HCT116 (cell line): Measurements from ENCODE around the gene ECM1. TPM values are rescaled to one million over a fixed set of nuclear protein-coding genes. Genes with fewer than 3 reads are reported as not detected.

Experiments
- ATAC-seq: fragments of 200-7000 bp; cut with Tn5 transposase; 2 replicates; pipeline ENCODE4 v1.9.1; 2020; ENCODE audit warnings: mild to moderate bottlenecking, moderate library complexity
- BruUV-seq: library from RNA; stranded (reverse); fragments of 400-500 nt; replicated peaks from 2 replicates; lab custom pipeline; 2021; lab: Mats Ljungman, UMichigan
- CTCF ChIA-PET: fragments of 300-600 bp; sonication (Branson Sonifier 250); formaldehyde crosslinking; loops from one replicate; lab custom pipeline; 2021; ENCODE audit warnings: antibody characterized with exemption; lab: Charles Lee
- POLR2A ChIA-PET: fragments of 300-600, 350-600 bp; sonication (Branson Sonifier 250); formaldehyde crosslinking; loops from one replicate; lab custom pipeline; 2021; ENCODE audit warnings: antibody characterized with exemption; lab: Charles Lee
- RAD21 ChIA-PET, 2 experiments: fragments of 300-600 bp; sonication (Branson Sonifier 250); formaldehyde crosslinking; loops; one replicate each; lab custom pipeline; 2023; ENCODE audit warnings: low total read pairs in 2 of 2; ENCODE audit not compliant: uncharacterized antibody in 2 of 2, unreplicated experiment in 2 of 2, low non-redundant PET in 1 of 2; lab: Charles Lee
- DNase-seq: peaks from one replicate; pipeline ENCODE4 v3.0.0-alpha.2; 2010; ENCODE audit warnings: low read depth, low spot score
- H2AFZ ChIP-seq: fragments of 200-600 bp; shearing (Covaris generic), sonication (generic); 2 replicates; pipeline ENCODE4 v1.6.1; 2017; ENCODE audit warnings: low read depth, mixed run types, mixed read lengths, antibody characterized with exemption, low read length; ENCODE audit not compliant: poor library complexity, severe bottlenecking
- H3K27ac ChIP-seq: 2 replicates; pipeline ENCODE4 v1.5.1; 2012; ENCODE audit warnings: low read depth, low read length
- H3K27me3 ChIP-seq: fragments of 200-600 bp; sonication (generic); 2 replicates; pipeline ENCODE4 v1.6.1; 2016; ENCODE audit warnings: mixed run types, low read length, mixed read lengths; ENCODE audit not compliant: insufficient read depth
- H3K36me3 ChIP-seq, 2 experiments: fragments of 200-500 bp in 1 of 2; fragments of 200-600 bp in 1 of 2; sonication (Bioruptor generic) in 1 of 2; sonication (generic) in 1 of 2; 2 replicates each; pipeline versions ENCODE4 v1.5.1 to v1.6.1; 2014 to 2016; ENCODE audit warnings: low read length in 2 of 2, inconsistent platforms in 1 of 2, mixed read lengths in 1 of 2, mixed run types in 1 of 2; ENCODE audit not compliant: insufficient read depth in 2 of 2, control insufficient read depth in 1 of 2
- H3K4me1 ChIP-seq, 2 experiments: fragments of 200-600 bp in 1 of 2; sonication (generic) in 1 of 2; 2 replicates each; pipeline versions ENCODE4 v1.5.1 to v1.6.1; 2012 to 2017; ENCODE audit warnings: low read length in 2 of 2, inconsistent platforms in 1 of 2, mild to moderate bottlenecking in 1 of 2, mixed read lengths in 1 of 2, mixed run types in 1 of 2, moderate library complexity in 1 of 2; ENCODE audit not compliant: insufficient read depth in 2 of 2, control insufficient read depth in 1 of 2
- H3K4me2 ChIP-seq: fragments of 200-600 bp; sonication (generic); 2 replicates; pipeline ENCODE4 v1.6.1; 2017; ENCODE audit warnings: mixed run types, low read length, mixed read lengths
- H3K4me3 ChIP-seq, 2 experiments: fragments of 200-600 bp in 1 of 2; sonication (generic) in 1 of 2; replicated peaks in 1 of 2; 2 replicates each; pipeline ENCODE4 v1.5.1; 2011 to 2016; ENCODE audit warnings: low read length in 2 of 2, control low read depth in 1 of 2, low read depth in 1 of 2, mild to moderate bottlenecking in 1 of 2, mixed read lengths in 1 of 2, mixed run types in 1 of 2
- H3K79me2 ChIP-seq: fragments of 200-600 bp; sonication (generic); 2 replicates; pipeline ENCODE4 v1.6.1; 2017; ENCODE audit warnings: mild to moderate bottlenecking, mixed run types, low read length, moderate library complexity, mixed read lengths; ENCODE audit not compliant: insufficient read depth
- H3K9ac ChIP-seq: fragments of 200-600 bp; sonication (generic); 2 replicates; pipeline ENCODE4 v1.6.1; 2016; ENCODE audit warnings: low read length, mixed read lengths
- H3K9me2 ChIP-seq: fragments of 200-600 bp; sonication (generic), shearing (Covaris generic); 2 replicates; pipeline ENCODE4 v1.6.1; 2017; ENCODE audit warnings: mixed run types, mild to moderate bottlenecking, moderate library complexity; ENCODE audit not compliant: insufficient read depth
- H3K9me3 ChIP-seq, 2 experiments: fragments of 200-500 bp in 1 of 2; fragments of 200-600 bp in 1 of 2; sonication (Bioruptor generic) in 1 of 2; sonication (generic) in 1 of 2; 2 replicates each; pipeline ENCODE4 v1.6.1; 2014 to 2017; ENCODE audit warnings: low read length in 2 of 2, mixed read lengths in 2 of 2, inconsistent platforms in 1 of 2, low read depth in 1 of 2, mild to moderate bottlenecking in 1 of 2, mixed run types in 1 of 2, moderate library complexity in 1 of 2; ENCODE audit not compliant: control insufficient read depth in 1 of 2, insufficient read depth in 1 of 2
- H4K20me1 ChIP-seq: fragments of 200-600 bp; sonication (generic), shearing (Covaris generic); 2 replicates; pipeline ENCODE4 v1.6.1; 2017; ENCODE audit warnings: mixed run types, mild to moderate bottlenecking, moderate library complexity; ENCODE audit not compliant: insufficient read depth
- ELF1 ChIP-seq: IDR thresholded peaks from 2 replicates; pipeline ENCODE4 v1.6.1; 2012; ENCODE audit warnings: low read depth, borderline replicate concordance
- EZH2 ChIP-seq: fragments of 200-600 bp; sonication (generic); IDR thresholded peaks from 2 replicates; pipeline ENCODE4 v1.6.1; 2017; ENCODE audit warnings: antibody characterized with exemption, mixed run types
- POLR2A ChIP-seq: IDR thresholded peaks from 2 replicates; pipeline ENCODE4 v1.7.0; 2011; ENCODE audit warnings: borderline replicate concordance; ENCODE audit not compliant: insufficient read depth, insufficient read length; ENCODE audit errors: extremely low read depth
- POLR2AphosphoS5 ChIP-seq: IDR thresholded peaks from 2 replicates; pipeline ENCODE4 v1.6.1; 2011; ENCODE audit warnings: mild to moderate bottlenecking, low read depth, low read length, moderate library complexity
- SRF ChIP-seq: IDR thresholded peaks from 2 replicates; pipeline ENCODE4 v1.6.1; 2012; ENCODE audit warnings: low read depth
- TCF7L2 ChIP-seq: IDR thresholded peaks from 2 replicates; pipeline ENCODE4 v1.7.0; 2011; ENCODE audit warnings: borderline replicate concordance, inconsistent platforms; ENCODE audit not compliant: insufficient read depth, insufficient read length; ENCODE audit errors: extremely low read depth
- ZFX ChIP-seq: fragments of 450-650 bp; IDR thresholded peaks from 2 replicates; pipeline ENCODE4 v1.6.1; 2017
- intact Hi-C: fragments of 100-400 bp; cut with micrococcal nuclease; formaldehyde crosslinking; loops from 2 replicates; pipeline ENCODE4 v1.10.0; 2022
- total RNA-seq: library from RNA; stranded (reverse); gene quantifications from one replicate; pipeline ENCODE4 v1.2.1, GENCODE V29; 2021; ENCODE audit not compliant: unreplicated experiment
- TF ChIP-seq, protein P1 (sequence below), 3 experiments: fragments of 200-600 bp in 1 of 3; sonication (generic) in 1 of 3; IDR thresholded peaks in 2 of 3; conservative IDR thresholded peaks in 1 of 3; 2 replicates each; pipeline ENCODE4 v1.5.1; 2012 to 2017; ENCODE audit warnings: low read depth in 2 of 3, low read length in 2 of 3, antibody characterized with exemption in 1 of 3, borderline replicate concordance in 1 of 3, control low read depth in 1 of 3, mild to moderate bottlenecking in 1 of 3, mixed read lengths in 1 of 3, mixed run types in 1 of 3, moderate library complexity in 1 of 3; ENCODE audit not compliant: insufficient read depth in 1 of 3
- TF ChIP-seq, protein P2 (sequence below): IDR thresholded peaks from 2 replicates; pipeline ENCODE4 v1.6.1; 2012

ECM1 gene
- total RNA-seq, 1 experiment from 2014 or later = 2.0 TPM

DNA sequence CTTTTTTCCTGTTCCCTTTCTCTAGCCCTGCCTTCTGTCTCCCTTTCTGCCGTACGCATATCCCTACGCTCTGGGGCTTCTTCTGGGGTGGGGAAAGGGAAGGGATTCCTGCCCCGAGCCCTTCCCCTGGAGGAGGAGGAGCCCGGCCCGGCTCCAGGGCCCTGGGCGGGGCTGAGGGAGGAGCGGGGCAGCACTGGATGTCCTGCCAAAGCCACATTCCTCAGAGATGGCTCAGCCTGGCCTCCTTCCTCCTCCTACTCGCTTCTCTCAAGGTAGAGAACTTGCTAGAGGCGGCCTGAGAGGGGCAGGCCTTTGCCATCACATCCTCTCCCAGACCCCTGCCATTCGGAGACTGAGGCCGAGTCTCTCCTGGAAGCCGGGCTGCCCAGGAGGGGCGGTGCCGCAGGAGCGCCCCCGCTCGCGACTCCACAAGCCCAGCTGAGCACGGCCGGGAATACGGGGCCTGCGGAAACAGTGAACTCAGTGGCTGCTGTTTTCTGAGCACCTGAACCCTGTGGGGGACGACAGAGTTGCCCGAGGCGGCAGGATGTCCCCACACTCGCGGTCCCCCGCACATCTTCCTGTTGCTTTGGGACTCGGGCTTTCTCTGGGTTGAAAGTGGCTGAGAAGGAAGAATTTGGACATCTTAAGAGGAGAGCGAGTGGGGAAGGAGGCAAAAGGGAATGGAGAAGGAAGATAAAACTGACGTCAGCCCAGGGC is 53.5 kb downstream of the ECM1 start:
- ATAC-seq (peak; percentile 87), DNase-seq (peak; percentile 94)
- Histone ChIP-seq H3K4me1 (peaks cover 42 to 55% of the 10 kb centered on the region in 2 experiments), H3K27me3 (no peaks in the 10 kb centered on the region), H3K9me3 (no peaks in the 10 kb centered on the region), H3K79me2 (peaks cover 6% of the 10 kb centered on the region), H3K4me2 (peak overlapping the region; percentile 99), H2AFZ (no peak overlapping the region), H3K36me3 (no peaks in the 10 kb centered on the region), H3K4me3 (peak overlapping the region; percentile 51 to 68), H4K20me1 (no peaks in the 10 kb centered on the region), H3K9ac (peak overlapping the region; percentile 85), H3K9me2 (no peaks in the 10 kb centered on the region), H3K27ac (peak overlapping the region; percentile 95)
- TF ChIP-seq ZFX = peak; percentile 65; the same call in 1 of the 2 replicates
- no peak for TF ChIP-seq SRF
- TF ChIP-seq POLR2A = peak; percentile 52
- TF ChIP-seq POLR2AphosphoS5 = peak; percentile 76
- TF ChIP-seq EZH2 = no peak
- TSS peak; percentile 91 for BruUV-seq
- ChIA-PET RAD21 (no interaction called here), POLR2A (interaction anchor here (0.7 to 6.6 kb wide), 8 partner anchors 10 to 415 kb away, joined by 3 to 41 read pairs (median 6); partner anchors contain the start of genes GOLPH3L and MCL1), CTCF (interaction anchor here (0.8 to 4.8 kb wide), 18 partner anchors 9 to 434 kb away, joined by 3 to 35 read pairs (median 9); partner anchors contain the start of genes ADAMTSL4, ENSA, FALEC and RPRD2)
- intact Hi-C loops = loop anchor here (1.0 to 10.0 kb wide), 6 partner anchors 59 to 446 kb away; partner anchors contain the start of genes GOLPH3L, MINDY1 and PRUNE1

DNA sequence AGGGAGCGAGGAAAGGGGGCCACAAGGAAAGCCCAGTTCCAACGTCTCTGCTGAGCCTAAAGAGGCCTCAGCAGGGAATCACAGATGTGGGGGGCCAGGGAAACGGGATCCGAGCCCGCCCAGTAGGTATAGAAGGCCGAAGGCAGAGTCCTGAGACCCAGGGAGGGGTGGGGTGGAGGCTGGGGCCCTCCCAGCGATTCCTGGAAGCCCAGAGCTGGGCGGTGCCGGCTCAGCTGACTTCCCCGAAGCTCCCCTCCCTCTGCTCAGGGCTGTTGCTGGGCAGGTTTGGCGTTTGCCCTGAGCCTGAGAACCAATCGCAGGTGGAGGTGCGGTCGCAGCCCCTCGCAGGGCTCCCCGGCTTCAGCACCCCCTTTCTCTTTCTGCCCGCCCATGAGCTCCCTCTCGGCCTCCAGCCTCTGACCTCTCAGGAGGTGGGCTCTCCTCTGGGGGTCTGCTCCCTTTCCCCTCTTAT is 54.1 kb downstream of the ECM1 start:
- BruUV-seq = no TSS peak
- TF ChIP-seq POLR2A (peak; percentile 2), POLR2AphosphoS5 (peak; percentile 79), ELF1 (no peak), TCF7L2 (peak; percentile 21)
- TF ChIP-seq, protein P1, sequence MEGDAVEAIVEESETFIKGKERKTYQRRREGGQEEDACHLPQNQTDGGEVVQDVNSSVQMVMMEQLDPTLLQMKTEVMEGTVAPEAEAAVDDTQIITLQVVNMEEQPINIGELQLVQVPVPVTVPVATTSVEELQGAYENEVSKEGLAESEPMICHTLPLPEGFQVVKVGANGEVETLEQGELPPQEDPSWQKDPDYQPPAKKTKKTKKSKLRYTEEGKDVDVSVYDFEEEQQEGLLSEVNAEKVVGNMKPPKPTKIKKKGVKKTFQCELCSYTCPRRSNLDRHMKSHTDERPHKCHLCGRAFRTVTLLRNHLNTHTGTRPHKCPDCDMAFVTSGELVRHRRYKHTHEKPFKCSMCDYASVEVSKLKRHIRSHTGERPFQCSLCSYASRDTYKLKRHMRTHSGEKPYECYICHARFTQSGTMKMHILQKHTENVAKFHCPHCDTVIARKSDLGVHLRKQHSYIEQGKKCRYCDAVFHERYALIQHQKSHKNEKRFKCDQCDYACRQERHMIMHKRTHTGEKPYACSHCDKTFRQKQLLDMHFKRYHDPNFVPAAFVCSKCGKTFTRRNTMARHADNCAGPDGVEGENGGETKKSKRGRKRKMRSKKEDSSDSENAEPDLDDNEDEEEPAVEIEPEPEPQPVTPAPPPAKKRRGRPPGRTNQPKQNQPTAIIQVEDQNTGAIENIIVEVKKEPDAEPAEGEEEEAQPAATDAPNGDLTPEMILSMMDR (IDR thresholded peaks at IDR 0.05 in 2 of 3, conservative IDR thresholded peaks at IDR 0.05 in 1 of 3; ENCODE audit: borderline replicate concordance in 1 of 3, insufficient read depth in 1 of 3, low read depth in 2 of 3, low read length in 2 of 3) = no peak
- TF ChIP-seq, protein P2, sequence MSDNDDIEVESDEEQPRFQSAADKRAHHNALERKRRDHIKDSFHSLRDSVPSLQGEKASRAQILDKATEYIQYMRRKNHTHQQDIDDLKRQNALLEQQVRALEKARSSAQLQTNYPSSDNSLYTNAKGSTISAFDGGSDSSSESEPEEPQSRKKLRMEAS = no peak

More for the DNA sequence above, 54.1 kb downstream of the ECM1 start:
- Histone ChIP-seq H3K27ac (peak overlapping the region; percentile 95), H2AFZ (no peak overlapping the region), H4K20me1 (no peaks in the 10 kb centered on the region), H3K9me3 (no peaks in the 10 kb centered on the region), H3K36me3 (no peaks in the 10 kb centered on the region), H3K9ac (peak overlapping the region; percentile 85), H3K4me1 (peaks cover 42 to 58% of the 10 kb centered on the region in 2 experiments), H3K79me2 (peaks cover 11% of the 10 kb centered on the region), H3K27me3 (no peaks in the 10 kb centered on the region), H3K4me3 (peak overlapping the region; percentile 51 to 68), H3K4me2 (peak overlapping the region; percentile 99), H3K9me2 (no peaks in the 10 kb centered on the region)
- intact Hi-C loops = loop anchor here (1.0 to 10.0 kb wide), 6 partner anchors 59 to 445 kb away; partner anchors contain the start of genes GOLPH3L, MINDY1 and PRUNE1
- ChIA-PET POLR2A (interaction anchor here (0.7 to 6.6 kb wide), 7 partner anchors 9 to 415 kb away, joined by 3 to 41 read pairs (median 4); partner anchors contain the start of genes GOLPH3L and MCL1), RAD21 (no interaction called here), CTCF (interaction anchor here (1.0 to 4.8 kb wide), 8 partner anchors 10 to 434 kb away, joined by 5 to 35 read pairs (median 14); partner anchors contain the start of genes ADAMTSL4 and ENSA)
- DNase-seq (peak; percentile 73), ATAC-seq (peak; percentile 66)
